NCI-H774 (cell line): Measurements from ENCODE around the gene SGTA.
"Not testable (repeated sequence)": the region's sequence is repeated elsewhere in the genome, so short reads cannot be mapped to it uniquely, and the experiment has no call there.

Source experiments
- DNase-seq: peaks from one replicate; lab custom pipeline; 2025; lab: John Stamatoyannopoulos, UW

SGTA gene

GRCh38 chr19:2782936-2783780, at the start of gene SGTA:
SGTA (minus strand) TSS chr19:2783273; CDS start chr19:2769068, 14,205 bp downstream.
- DNase-seq: peak; percentile 98

- no peak for DNase-seq
These were observed 44.9 kb upstream of the SGTA start for GRCh38 chr19:2827840-2828489.

GRCh38 chr19:2827022-2827421, 43.9 kb upstream of the SGTA start:
- no peak for DNase-seq

- DNase-seq: no peak
These were observed 41.1 kb upstream of the SGTA start for GRCh38 chr19:2824129-2824528.

- no peak for DNase-seq
These were observed 40.6 kb upstream of the SGTA start for GRCh38 chr19:2823646-2824045.

GRCh38 chr19:2822846-2823245, 39.8 kb upstream of the SGTA start:
- no peak for DNase-seq

- DNase-seq: no peak
These were observed 37.1 kb upstream of the SGTA start for GRCh38 chr19:2820112-2820702.

- DNase-seq: peak; percentile 92
These were observed 36.6 kb upstream of the SGTA start, which contains the start of gene ZNF554 for GRCh38 chr19:2819540-2820111. ZNF554 (plus strand) TSS chr19:2819868; CDS start chr19:2820072, 204 bp downstream.

- not testable (repeated sequence) for DNase-seq
These were observed 34.3 kb upstream of the SGTA start for GRCh38 chr19:2817237-2817829.

- DNase-seq: no peak
These were observed 33.6 kb upstream of the SGTA start for GRCh38 chr19:2816641-2817040.

GRCh38 chr19:2815923-2816322, 32.9 kb upstream of the SGTA start:
- no peak for DNase-seq

- no peak for DNase-seq
These were observed 32.1 kb upstream of the SGTA start for GRCh38 chr19:2815191-2815614.

GRCh38 chr19:2814426-2814825, 31.4 kb upstream of the SGTA start:
- DNase-seq: no peak

- no peak for DNase-seq
These were observed 30.4 kb upstream of the SGTA start for GRCh38 chr19:2813235-2814160.

- no peak for DNase-seq
These were observed 29.6 kb upstream of the SGTA start for GRCh38 chr19:2812414-2813234.

GRCh38 chr19:2811735-2812413, 28.8 kb upstream of the SGTA start:
- DNase-seq: no peak

GRCh38 chr19:2811221-2811722, 28.2 kb upstream of the SGTA start:
- DNase-seq: no peak

GRCh38 chr19:2810141-2811091, 27.3 kb upstream of the SGTA start:
- DNase-seq: no peak
